Epithelial cell of alveolus of lung (primary cell): ENCODE data around the gene ZSCAN4. TPM values are rescaled to one million over a fixed set of nuclear protein-coding genes. Genes with fewer than 3 reads are reported as not detected.

Experiments used
- total RNA-seq: library from RNA; depleted of rRNA; stranded (reverse); fragments of >200 nt; gene quantifications from 2 replicates; pipeline ENCODE4 v1.2.1, GENCODE V29; 2015

The ZSCAN4 gene, protein sequence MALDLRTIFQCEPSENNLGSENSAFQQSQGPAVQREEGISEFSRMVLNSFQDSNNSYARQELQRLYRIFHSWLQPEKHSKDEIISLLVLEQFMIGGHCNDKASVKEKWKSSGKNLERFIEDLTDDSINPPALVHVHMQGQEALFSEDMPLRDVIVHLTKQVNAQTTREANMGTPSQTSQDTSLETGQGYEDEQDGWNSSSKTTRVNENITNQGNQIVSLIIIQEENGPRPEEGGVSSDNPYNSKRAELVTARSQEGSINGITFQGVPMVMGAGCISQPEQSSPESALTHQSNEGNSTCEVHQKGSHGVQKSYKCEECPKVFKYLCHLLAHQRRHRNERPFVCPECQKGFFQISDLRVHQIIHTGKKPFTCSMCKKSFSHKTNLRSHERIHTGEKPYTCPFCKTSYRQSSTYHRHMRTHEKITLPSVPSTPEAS
- total RNA-seq = not detected in 2 replicates

DNA sequence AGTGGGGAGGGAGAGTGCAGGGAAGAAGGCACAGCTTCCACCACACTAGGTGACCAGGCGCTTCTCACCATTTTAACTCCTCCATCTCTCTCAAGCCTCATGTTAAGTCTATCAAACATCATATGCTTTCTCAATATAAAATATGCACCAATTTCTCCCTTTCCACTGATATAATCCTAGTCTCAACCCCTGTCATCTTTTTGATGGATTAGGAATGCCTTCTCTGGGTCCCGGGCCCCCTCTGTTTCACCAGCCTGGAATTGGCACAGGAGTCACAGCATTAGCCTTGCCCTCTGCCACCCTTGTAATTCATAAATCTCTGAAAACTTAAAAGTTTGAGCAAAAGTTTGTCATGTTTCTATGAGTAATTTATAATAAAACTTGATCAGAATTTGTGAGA is at the start of gene ZSCAN4:
Gene ZSCAN4 (plus strand): TSS at position 301 of the 400 bp plus-strand sequence. CDS start 7,211 bp downstream, outside the sequence.

DNA sequence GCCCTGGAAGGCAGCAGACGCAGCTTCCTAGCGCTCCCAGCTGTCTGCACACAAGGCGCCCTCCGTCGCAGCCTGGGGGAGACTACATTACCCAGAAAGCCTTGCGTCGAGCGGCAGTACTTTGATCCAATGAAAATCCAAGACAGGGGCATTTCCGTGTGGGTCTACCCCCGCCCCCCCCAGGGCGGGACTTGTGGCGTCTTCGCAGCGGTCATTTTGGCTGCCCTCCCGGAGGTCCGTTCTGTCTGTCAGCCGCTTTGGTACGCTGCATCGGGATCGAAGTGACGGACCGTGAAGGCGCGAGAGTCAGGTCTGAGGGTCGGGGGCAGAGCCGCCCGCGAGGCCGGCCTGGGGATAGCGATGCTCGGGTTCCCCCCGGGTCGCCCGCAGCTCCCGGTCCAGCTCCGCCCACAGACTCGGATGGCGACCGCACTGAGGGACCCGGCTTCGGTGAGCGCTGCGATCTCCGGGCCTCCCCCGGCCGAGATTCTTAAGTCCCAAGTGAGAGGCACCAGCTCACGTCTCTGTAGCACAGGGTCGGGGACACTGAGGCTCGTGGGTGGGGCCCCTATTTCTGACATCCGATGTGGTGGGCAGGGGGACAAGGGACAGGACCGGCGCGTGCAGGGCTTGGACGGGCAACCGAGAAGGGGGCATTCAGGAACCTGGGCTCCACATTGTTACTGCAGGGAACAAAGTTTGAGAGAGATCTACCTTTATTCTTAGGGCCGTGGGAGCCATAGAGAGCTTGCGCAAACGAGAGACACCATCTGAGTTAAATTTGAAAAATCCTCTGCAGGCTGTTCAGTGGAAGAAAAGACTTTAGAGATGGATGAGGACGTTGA is 35.5 kb upstream of the ZSCAN4 start, which contains the start of gene ZNF211:
Gene ZNF211 (plus strand): TSS at position 182 of the 845 bp plus-strand sequence. CDS start 179 bp downstream, at position 361.

DNA sequence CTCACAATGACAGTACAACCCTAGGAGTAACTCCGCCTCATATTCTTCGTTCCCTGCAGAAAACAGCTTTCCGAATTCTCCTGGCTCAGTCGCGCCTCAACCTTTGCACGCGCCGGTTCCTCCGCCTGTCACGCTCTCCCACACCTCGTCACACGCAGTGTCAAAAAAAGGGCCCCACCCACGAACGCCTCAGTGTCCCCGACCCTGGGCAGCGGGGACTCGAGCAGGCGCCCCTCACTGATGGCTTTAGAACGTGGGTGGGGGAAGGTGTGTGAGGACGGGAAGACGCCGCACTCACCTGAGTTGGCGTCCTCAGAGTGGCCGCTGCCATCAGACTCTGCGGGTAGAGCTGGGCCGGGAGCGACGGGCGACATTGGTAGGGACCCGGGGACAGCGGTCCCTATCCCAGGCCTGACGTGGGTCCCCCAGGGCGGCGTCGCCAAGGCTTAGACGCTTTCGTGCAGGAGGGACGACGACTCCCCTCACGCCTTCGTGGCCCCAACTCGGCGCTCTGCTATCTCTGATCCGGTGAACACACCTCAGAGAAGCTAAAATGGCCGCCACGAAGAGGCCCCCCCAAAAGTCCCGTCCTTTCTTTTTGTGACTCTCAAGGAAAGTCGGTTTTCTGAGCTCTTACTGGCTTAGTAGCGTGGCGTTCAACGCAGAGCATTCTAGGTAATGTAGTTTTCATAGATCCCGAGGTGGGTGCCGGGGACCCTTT is 40.1 kb downstream of the ZSCAN4 start, which contains the start of gene ZNF154:
Gene ZNF154 (minus strand): TSS at position 564 of the 721 bp plus-strand sequence. CDS start 233 bp downstream, at position 331.

Other genes with a start within 250 kb of the ZSCAN4 start
- 6.9 and 7.2 TPM in 2 replicates for gene ZNF749, start 233.6 kb upstream of the ZSCAN4 start, total RNA-seq
- gene VN1R1, start 211.8 kb upstream of the ZSCAN4 start, total RNA-seq = 0.13 and 1.9 TPM in 2 replicates
- 9.1 and 11.4 TPM in 2 replicates for gene ZNF772, start 191.4 kb upstream of the ZSCAN4 start, total RNA-seq
- gene ZNF419, start 181.2 kb upstream of the ZSCAN4 start, total RNA-seq = 14.4 and 14.5 TPM in 2 replicates
- gene ZNF773, start 169.0 kb upstream of the ZSCAN4 start, total RNA-seq = 8.0 and 42.8 TPM in 2 replicates
- gene ZNF549, start 141.6 kb upstream of the ZSCAN4 start, total RNA-seq = 3.7 and 4.1 TPM in 2 replicates
- 4.0 and 8.1 TPM in 2 replicates for gene ZNF550, start 109.1 kb upstream of the ZSCAN4 start, total RNA-seq
- 3.9 and 5.4 TPM in 2 replicates for gene ZNF416, start 90.0 kb upstream of the ZSCAN4 start, total RNA-seq
- gene ZIK1, start 84.8 kb upstream of the ZSCAN4 start, total RNA-seq = 7.1 and 9.8 TPM in 2 replicates
- gene ZNF530, start 69.0 kb upstream of the ZSCAN4 start, total RNA-seq = 1.8 and 4.3 TPM in 2 replicates
- gene ZNF134, start 54.7 kb upstream of the ZSCAN4 start, total RNA-seq = 16.9 and 32.7 TPM in 2 replicates
- 6.7 and 11.2 TPM in 2 replicates for gene ZNF211, start 35.8 kb upstream of the ZSCAN4 start, total RNA-seq
- 8.3 and 18.8 TPM in 2 replicates for gene ZNF551, start 13.0 kb downstream of the ZSCAN4 start, total RNA-seq
- 1.3 and 9.0 TPM in 2 replicates for gene ZNF154, start 40.3 kb downstream of the ZSCAN4 start, total RNA-seq
- 5.3 and 29.5 TPM in 2 replicates for gene ZNF671, start 58.7 kb downstream of the ZSCAN4 start, total RNA-seq
- gene ZNF776, start 77.9 kb downstream of the ZSCAN4 start, total RNA-seq = 7.6 and 22.8 TPM in 2 replicates
- 5.7 and 13.6 TPM in 2 replicates for gene ZNF586, start 100.7 kb downstream of the ZSCAN4 start, total RNA-seq
- 2.1 and 3.7 TPM in 2 replicates for gene ZNF552, start 146.0 kb downstream of the ZSCAN4 start, total RNA-seq
- gene ZNF587B, start 161.4 kb downstream of the ZSCAN4 start, total RNA-seq = 8.3 and 15.6 TPM in 2 replicates
- gene ZNF587, start 180.9 kb downstream of the ZSCAN4 start, total RNA-seq = 16.4 and 20.1 TPM in 2 replicates
- gene ZNF814, start 220.1 kb downstream of the ZSCAN4 start, total RNA-seq = 4.5 and 6.9 TPM in 2 replicates
- 7.1 and 13.5 TPM in 2 replicates for gene ZNF417, start 247.7 kb downstream of the ZSCAN4 start, total RNA-seq